Heart right ventricle (tissue), 16 donors: ENCODE measurements around the gene PPIL6. TPM values are rescaled to one million over a fixed set of nuclear protein-coding genes. Genes with fewer than 3 reads are reported as not detected.
A peak's percentile ranks its signal among the peaks of the same experiment; 100 is the strongest.
"Not testable (repeated sequence)": the region's sequence is repeated elsewhere in the genome, so short reads cannot be mapped to it uniquely, and the experiment has no call there.

ENCODE experiments used
- ATAC-seq, 8 donors: fragments of 200-7000 bp; cut with Tn5 transposase; one replicate each; pipeline ENCODE4 v1.9.1; 2020; ENCODE audit warnings: mild to moderate bottlenecking in 8 of 8, moderate library complexity in 8 of 8, moderate number of reproducible peaks in 1 of 8
- DNase-seq, 2 donors: peaks; one replicate each; pipeline ENCODE4 v3.0.0-alpha.2; 2020
- H3K27ac ChIP-seq, 10 donors: fragments of 200-600 bp; sonication (generic) in 2 of 10; one replicate each; pipeline versions ENCODE4 v1.5.0 to v1.8.0; 2020 to 2022; ENCODE audit warnings: mild to moderate bottlenecking in 3 of 10
- H3K27me3 ChIP-seq, 7 donors: fragments of 200-600 bp; one replicate each; pipeline ENCODE4 v1.8.0; 2021 to 2022; ENCODE audit warnings: mild to moderate bottlenecking in 2 of 7
- H3K36me3 ChIP-seq, 9 donors: fragments of 200-600 bp; sonication (generic) in 1 of 9; one replicate each; pipeline versions ENCODE4 v1.5.0 to v1.8.0; 2020 to 2022; ENCODE audit warnings: mild to moderate bottlenecking in 2 of 9
- H3K4me1 ChIP-seq, 9 donors: fragments of 200-600 bp; sonication (generic) in 1 of 9; one replicate each; pipeline versions ENCODE4 v1.5.0 to v1.8.0; 2020 to 2022; ENCODE audit warnings: mild to moderate bottlenecking in 4 of 9
- H3K4me3 ChIP-seq, 10 donors: fragments of 200-600 bp; sonication (generic) in 2 of 10; one replicate each; pipeline versions ENCODE4 v1.5.0 to v1.8.0; 2020 to 2022; ENCODE audit warnings: mild to moderate bottlenecking in 7 of 10, moderate library complexity in 2 of 10
- H3K9me3 ChIP-seq, 11 donors: fragments of 200-600 bp in 10 of 11; sonication (generic) in 2 of 11; one replicate each; pipeline versions ENCODE4 v1.5.0 to v1.8.0; 2013 to 2022; ENCODE audit warnings: mild to moderate bottlenecking in 2 of 11, control low read depth in 1 of 11, moderate library complexity in 1 of 11
- CTCF ChIP-seq, 9 donors: fragments of 200-600 bp; sonication (generic) in 2 of 9; IDR thresholded peaks; one replicate each; pipeline versions ENCODE4 v1.5.0 to v1.8.0; 2021 to 2022; ENCODE audit warnings: antibody characterized with exemption in 9 of 9, mild to moderate bottlenecking in 5 of 9, moderate library complexity in 1 of 9
- WGBS, 2 donors: extraction: QIAGEN DNeasy Blood & Tissue Kit; methylation state at CpG; one replicate each; pipeline ENCODE4 v1.1.7; 2013; ENCODE audit warnings: inconsistent platforms in 1 of 2; 5-methylcytosine and 5-hydroxymethylcytosine counted together
- intact Hi-C, 10 donors: fragments of 100-400 bp; cut with DNase I; formaldehyde crosslinking; loops; one replicate each; pipeline versions ENCODE4 v1.11.1 to v1.14.2; 2022
- polyA plus RNA-seq, 2 donors: library from polyadenylated mRNA; stranded (reverse); fragments of 200-250 nt; gene quantifications; one replicate each; pipeline ENCODE4 v1.2.3, GENCODE V29; 2013
- total RNA-seq, 10 donors: library from RNA; stranded (reverse); fragmentation: NEBNext Ultra II Directional in 3 of 10; extraction: Animal tissue kit (Norgen Biotek cat#: 25700) in 3 of 10; gene quantifications; one replicate each; pipeline versions ENCODE4 v1.2.1 to v1.2.4, GENCODE V29; 2021 to 2023
- donor health status: Arrhythmogenic right ventricular cardiomyopathy.
- donor health status: ischemic (EF 13 %, LVEDD 7.1; RV severe dilation, severe dysfunction).
- donor health status: healthy with polysubstance abuse.
- donor health status: DM: no; HTN: yes; CAD: no.
- donor health status: DM: no; HTN: no; CAD: no.
- donor health status: ischemic (EF 25% LVEDD 6.9; RV normal size, moderate dysfunction).
- donor health status: ischemic (EF 25% LVEDD 5.7; RV mildly dilated, moderate dysfunction).
- donor health status: healthy.
- donor health status: DM: yes; HTN: yes; CAD: no.
- donor health status: Ischemic cardiomyopathy.
- donor health status: ischemic (EF 35%, LVEDD 5.7; RV mildly dilated, moderate dysfunction).
- donor health status: nonischemic (EF 11% LVEDD 7.7; RV severe dilation, severe dysfunction).
- donor health status: DM: yes; HTN: yes; CAD: no.
- donor health status: PGD.
- donor health status: ischemic (EF 29% LVEDD 5.4; RV normal size, mild dysfunction).
- donor health status: nonischemic (EF 23%, LVEDD 6.1; RV moderate dilation, normal function).

Gene PPIL6
- total and polyA plus RNA-seq, 12 donors, result 0.44 to 5.2 (median 2.6) TPM

GRCh38 chr6:109466212-109466923 lies 25.9 kb upstream of the PPIL6 start:
- Histone ChIP-seq H3K27me3 (no peaks in the 10 kb centered on the region), H3K9me3 (peaks cover 0 to under 1% (median 0%) of the 10 kb centered on the region in 11 donors), H3K27ac (peak overlapping the region in 1 of 10 donors; percentile 24), H3K4me1 (peaks cover 0 to 12% (median 0%) of the 10 kb centered on the region in 9 donors), H3K4me3 (no peak overlapping the region), H3K36me3 (peaks cover 0 to 100% (median 28%) of the 10 kb centered on the region in 9 donors)
- no peak for DNase-seq
- WGBS, 2 donors, result 77% methylated on average over 7 of the region's 7 CpGs
- TF ChIP-seq CTCF (IDR thresholded peaks at IDR 0.05), result no peak
- intact Hi-C loops, result no loop called here
- no peak for ATAC-seq

- DNase-seq, result no peak
These were observed 25.3 kb upstream of the PPIL6 start for GRCh38 chr6:109465772-109466171.

GRCh38 chr6:109461733-109462526 lies 21.5 kb upstream of the PPIL6 start:
- Histone ChIP-seq H3K4me1 (peaks cover 0 to 29% (median 16%) of the 10 kb centered on the region in 9 donors), H3K4me3 (no peak overlapping the region), H3K27me3 (no peaks in the 10 kb centered on the region), H3K36me3 (peaks cover 0 to 61% (median 21%) of the 10 kb centered on the region in 9 donors), H3K9me3 (peaks cover 0 to 5% (median 0%) of the 10 kb centered on the region in 11 donors), H3K27ac (no peak overlapping the region)
- WGBS, 2 donors, result 83 to 97% methylated on average over 1 of the region's 1 CpG
- ATAC-seq (no peak), DNase-seq (no peak)
- no peak for TF ChIP-seq CTCF (IDR thresholded peaks at IDR 0.05)
- intact Hi-C loops, result loop anchor here in 1 of 10 donors (2.0 kb wide), 1 partner anchor 19 kb away; no protein-coding TSS in a partner anchor

More at GRCh38 chr6:109465772-109466171, 25.3 kb upstream of the PPIL6 start:
- no peak overlapping the region for H3K4me3 ChIP-seq
- no peaks in the 10 kb centered on the region for H3K27me3 ChIP-seq
- peaks cover 0 to 99% (median 28%) of the 10 kb centered on the region in 9 donors for H3K36me3 ChIP-seq
- peaks cover 0 to 12% (median under 1%) of the 10 kb centered on the region in 9 donors for H3K4me1 ChIP-seq
- intact Hi-C loops, result no loop called here
- H3K27ac ChIP-seq, result peak overlapping the region in 1 of 10 donors; percentile 24
- peak in 5 of 8 donors; percentile 33 to 82 (median 72) for ATAC-seq
- no peak for TF ChIP-seq CTCF (IDR thresholded peaks at IDR 0.05)
- WGBS, 2 donors, result 56 to 65% methylated on average over 7 of the region's 7 CpGs
- H3K9me3 ChIP-seq, result peaks cover 0 to 5% (median 0%) of the 10 kb centered on the region in 11 donors

- H3K27ac ChIP-seq, H3K4me3 ChIP-seq, H3K9me3 ChIP-seq, H3K27me3 ChIP-seq, DNase-seq, ATAC-seq, intact Hi-C loops: not testable (repeated sequence)
- Histone ChIP-seq H3K4me1 (peaks cover 3 to 37% (median 18%) of the 10 kb centered on the region in 9 donors), H3K36me3 (peaks cover 0 to 54% (median 18%) of the 10 kb centered on the region in 9 donors)
- 96 to 100% methylated on average over 1 of the region's 1 CpG for WGBS, 2 donors
These were observed 20.8 kb upstream of the PPIL6 start for GRCh38 chr6:109461205-109461604.
